Gastrocnemius medialis (tissue), 4 donors: ENCODE results near the gene PROC. TPM values are rescaled to one million over a fixed set of nuclear protein-coding genes. Genes with fewer than 3 reads are reported as not detected.

Experiments
- ATAC-seq, 2 donors: fragments of 150-250 bp; one replicate each; pipeline ENCODE4 v1.9.1; 2016
- DNase-seq, 2 donors: peaks; one replicate each; pipeline ENCODE4 v3.0.0-alpha.2; 2019
- H3K27ac ChIP-seq, 4 donors: fragments of 200-600 bp; sonication (generic); 1 replicate in 1 of 4; 2 replicates in 3 of 4; pipeline ENCODE4 v1.5.1; 2016 to 2018; ENCODE audit warnings: mild to moderate bottlenecking in 2 of 4, moderate library complexity in 1 of 4
- H3K27me3 ChIP-seq, 3 donors: fragments of 200-600 bp; sonication (generic) in 2 of 3; 1 replicate in 1 of 3; 2 replicates in 2 of 3; pipeline versions ENCODE4 v1.5.1 to v1.6.0; 2016 to 2019; ENCODE audit warnings: mild to moderate bottlenecking in 1 of 3, moderate library complexity in 1 of 3
- H3K36me3 ChIP-seq, 2 donors: fragments of 200-600 bp; sonication (generic) in 1 of 2; one replicate each; pipeline ENCODE4 v1.5.1; 2017 to 2018
- H3K4me1 ChIP-seq, 2 donors: fragments of 200-600 bp; sonication (generic) in 1 of 2; one replicate each; pipeline ENCODE4 v1.5.1; 2016 to 2017; ENCODE audit warnings: mild to moderate bottlenecking in 2 of 2
- H3K4me3 ChIP-seq, 4 donors: fragments of 200-600 bp; sonication (generic) in 3 of 4; 1 replicate in 1 of 4; 2 replicates in 3 of 4; pipeline ENCODE4 v1.5.1; 2016 to 2019; ENCODE audit warnings: mild to moderate bottlenecking in 2 of 4
- H3K9me3 ChIP-seq, 3 donors: fragments of 200-600 bp; sonication (generic) in 2 of 3; 1 replicate in 1 of 3; 2 replicates in 2 of 3; pipeline ENCODE4 v1.5.1; 2016 to 2019
- POLR2A ChIP-seq, 2 donors: fragments of 450-650 bp; IDR thresholded peaks; one replicate each; pipeline ENCODE4 v1.6.1; 2017; ENCODE audit warnings: antibody characterized with exemption in 2 of 2, mild to moderate bottlenecking in 2 of 2, moderate library complexity in 2 of 2
- in situ Hi-C, 4 donors: fragments of 200-750 bp; cut with MboI; loops; one replicate each; pipeline versions ENCODE4 v1.15.0 to v1.8.0; 2017; ENCODE audit warnings: low sequenced_read_pairs in 4 of 4
- intact Hi-C: fragments of 100-400 bp; cut with DNase I; formaldehyde crosslinking; loops from one replicate; pipeline ENCODE4 v1.15.1; 2023; ENCODE audit warnings: low total_unique reads
- total RNA-seq, 4 donors: library from RNA; depleted of rRNA; stranded (reverse); fragments of >200 nt; gene quantifications; one replicate each; pipeline versions ENCODE4 v1.1.0 to v1.2.3, GENCODE V29; 2016
- TF ChIP-seq, protein P1 (sequence below), 5 experiments: fragments of 450-650 bp in 3 of 5; fragments of 200-600 bp in 2 of 5; sonication (generic) in 2 of 5; IDR thresholded peaks in 4 of 5; conservative IDR thresholded peaks in 1 of 5; 1 replicate in 4 of 5; 2 replicates in 1 of 5; pipeline ENCODE4 v1.5.1; 2016 to 2019; ENCODE audit warnings: antibody characterized with exemption in 5 of 5, mild to moderate bottlenecking in 3 of 5, moderate library complexity in 3 of 5

The PROC gene
- total RNA-seq, 4 donors from 2014 or later = 0.29 to 0.58 TPM; not detected in 2

DNA sequence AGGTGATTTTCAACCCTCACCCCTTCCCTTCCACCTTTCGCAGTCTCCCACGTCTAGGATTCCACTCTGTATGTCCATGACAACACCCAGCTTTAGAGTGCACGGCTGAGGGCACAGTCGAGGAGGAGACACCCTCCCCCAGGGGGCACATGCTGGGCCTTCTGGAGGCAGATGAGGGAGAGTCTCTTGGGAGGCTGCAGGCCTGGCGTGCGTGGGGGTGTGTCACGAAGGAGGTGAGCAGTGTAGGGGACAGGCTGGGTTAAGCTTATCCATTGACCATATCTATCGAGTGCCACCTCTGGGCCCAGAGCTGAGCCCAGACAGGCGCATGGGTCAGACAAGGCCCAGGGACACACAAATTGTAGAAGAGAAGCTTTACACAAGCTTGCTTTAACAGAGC is 18.8 kb downstream of the PROC start:
- Histone ChIP-seq H3K9me3 (no peaks in the 10 kb centered on the region), H3K27me3 (no peaks in the 10 kb centered on the region), H3K4me3 (no peak overlapping the region), H3K36me3 (no peaks in the 10 kb centered on the region), H3K4me1 (no peaks in the 10 kb centered on the region), H3K27ac (no peak overlapping the region)
- TF ChIP-seq POLR2A (IDR thresholded peaks at IDR 0.05) = no peak
- TF ChIP-seq, protein P1, sequence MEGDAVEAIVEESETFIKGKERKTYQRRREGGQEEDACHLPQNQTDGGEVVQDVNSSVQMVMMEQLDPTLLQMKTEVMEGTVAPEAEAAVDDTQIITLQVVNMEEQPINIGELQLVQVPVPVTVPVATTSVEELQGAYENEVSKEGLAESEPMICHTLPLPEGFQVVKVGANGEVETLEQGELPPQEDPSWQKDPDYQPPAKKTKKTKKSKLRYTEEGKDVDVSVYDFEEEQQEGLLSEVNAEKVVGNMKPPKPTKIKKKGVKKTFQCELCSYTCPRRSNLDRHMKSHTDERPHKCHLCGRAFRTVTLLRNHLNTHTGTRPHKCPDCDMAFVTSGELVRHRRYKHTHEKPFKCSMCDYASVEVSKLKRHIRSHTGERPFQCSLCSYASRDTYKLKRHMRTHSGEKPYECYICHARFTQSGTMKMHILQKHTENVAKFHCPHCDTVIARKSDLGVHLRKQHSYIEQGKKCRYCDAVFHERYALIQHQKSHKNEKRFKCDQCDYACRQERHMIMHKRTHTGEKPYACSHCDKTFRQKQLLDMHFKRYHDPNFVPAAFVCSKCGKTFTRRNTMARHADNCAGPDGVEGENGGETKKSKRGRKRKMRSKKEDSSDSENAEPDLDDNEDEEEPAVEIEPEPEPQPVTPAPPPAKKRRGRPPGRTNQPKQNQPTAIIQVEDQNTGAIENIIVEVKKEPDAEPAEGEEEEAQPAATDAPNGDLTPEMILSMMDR (IDR thresholded peaks at IDR 0.05 in 4 of 5, conservative IDR thresholded peaks at IDR 0.05 in 1 of 5) = no peak
- in situ Hi-C loops (no loop called here), intact Hi-C loops (no loop called here)
- DNase-seq = no peak
- no peak for ATAC-seq

DNA sequence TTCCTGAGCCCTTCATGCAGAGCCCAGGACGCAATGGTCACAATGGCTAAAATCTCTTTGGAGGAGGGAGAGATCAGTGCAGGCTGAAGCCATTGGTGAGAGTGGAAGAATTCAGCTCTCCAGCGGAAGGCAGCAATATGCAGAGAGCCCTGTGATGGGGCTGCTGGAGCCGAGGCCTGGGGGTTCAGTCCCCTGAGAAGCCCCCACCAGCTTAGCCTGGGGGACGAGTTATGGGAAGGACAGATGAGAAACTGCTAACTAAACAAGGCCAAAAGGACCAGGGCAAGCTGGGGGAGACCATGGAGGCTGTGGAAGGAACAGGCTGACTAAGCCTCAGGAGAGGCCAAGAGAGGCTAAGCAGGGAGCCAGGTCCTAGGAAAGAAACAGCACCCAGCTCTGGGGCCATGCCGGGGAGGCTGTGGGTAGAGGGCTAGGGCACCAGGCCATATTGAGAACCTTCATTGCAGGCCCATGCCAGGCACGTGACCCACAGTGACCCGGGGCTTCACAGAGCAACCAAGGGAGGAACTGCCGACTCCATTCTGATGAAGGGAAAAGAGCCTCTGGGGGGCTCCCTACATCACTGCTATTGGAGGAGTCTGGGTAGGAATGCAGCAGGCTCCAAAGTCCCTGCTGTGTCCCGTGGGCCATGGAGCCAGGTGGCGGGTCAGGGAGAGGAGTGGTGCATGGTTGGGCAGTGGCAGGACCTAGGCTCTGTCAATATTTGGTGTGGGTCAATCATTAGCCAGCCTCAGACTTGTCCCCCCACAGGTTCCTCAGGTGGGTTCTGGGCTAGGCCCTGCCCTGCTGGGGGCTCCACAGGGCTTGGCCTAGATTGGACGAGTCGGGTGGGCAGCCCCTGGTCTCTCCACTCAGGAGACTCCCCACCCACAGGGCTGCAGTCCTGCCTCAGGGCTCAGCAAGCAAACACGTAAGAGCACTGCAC is 19.8 kb downstream of the PROC start:
- no peak for DNase-seq
- no peaks in the 10 kb centered on the region for H3K4me1 ChIP-seq
- no peak for TF ChIP-seq POLR2A (IDR thresholded peaks at IDR 0.05)
- TF ChIP-seq, protein P1 (IDR thresholded peaks at IDR 0.05 in 4 of 5, conservative IDR thresholded peaks at IDR 0.05 in 1 of 5) = no peak
- intact Hi-C loops (no loop called here), in situ Hi-C loops (no loop called here)
- H3K27ac ChIP-seq = no peak overlapping the region
- no peaks in the 10 kb centered on the region for H3K9me3 ChIP-seq
- no peaks in the 10 kb centered on the region for H3K36me3 ChIP-seq
- H3K4me3 ChIP-seq = no peak overlapping the region
- no peaks in the 10 kb centered on the region for H3K27me3 ChIP-seq
- no peak for ATAC-seq

DNA sequence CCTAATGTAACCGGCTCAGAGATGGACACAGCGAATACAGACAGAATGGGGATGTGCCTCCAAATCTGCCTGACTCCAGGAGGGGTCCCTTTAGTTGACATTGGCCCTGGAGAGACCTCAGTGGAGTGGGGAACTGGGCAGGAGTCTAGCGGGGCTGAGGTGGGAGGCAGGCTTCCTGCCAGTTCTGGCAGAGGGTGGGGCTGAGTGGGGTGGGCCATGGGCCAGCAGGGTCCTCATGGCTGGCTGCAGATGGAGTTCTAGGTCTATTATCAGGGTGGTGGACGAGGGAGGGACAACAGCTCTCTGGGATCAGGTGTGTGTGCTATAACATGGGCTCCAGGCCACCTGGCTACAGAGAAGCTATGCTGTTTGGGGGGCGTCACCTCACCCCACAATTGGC is 21.1 kb downstream of the PROC start:
- no peak for TF ChIP-seq POLR2A (IDR thresholded peaks at IDR 0.05)
- TF ChIP-seq, protein P1 (IDR thresholded peaks at IDR 0.05 in 4 of 5, conservative IDR thresholded peaks at IDR 0.05 in 1 of 5) = no peak
- Histone ChIP-seq H3K27ac (no peak overlapping the region), H3K27me3 (no peaks in the 10 kb centered on the region), H3K4me3 (no peak overlapping the region), H3K36me3 (no peaks in the 10 kb centered on the region), H3K4me1 (no peaks in the 10 kb centered on the region), H3K9me3 (no peaks in the 10 kb centered on the region)
- no peak for DNase-seq
- ATAC-seq = no peak
- in situ Hi-C loops = no loop called here
- intact Hi-C loops = no loop called here

DNA sequence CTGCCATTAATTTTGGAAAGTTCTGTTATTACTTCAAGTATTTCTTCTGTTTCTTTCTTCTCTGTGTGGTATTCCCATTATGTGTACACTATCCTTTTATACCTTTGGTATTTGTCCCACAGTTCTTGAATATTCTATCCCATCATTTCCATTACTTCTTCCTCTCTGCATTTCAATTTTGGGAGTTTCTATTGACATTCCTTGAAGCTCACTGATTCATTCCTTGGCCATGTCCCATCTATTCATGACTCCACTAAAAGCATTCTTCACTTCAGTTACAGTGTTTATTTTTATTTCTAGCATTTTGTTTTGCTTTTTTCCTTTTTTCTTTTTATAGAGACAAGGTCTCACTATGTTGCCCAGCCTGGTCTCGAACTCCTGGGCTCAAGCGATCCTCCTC is 30.3 kb downstream of the PROC start:
- Histone ChIP-seq H3K4me1 (no peaks in the 10 kb centered on the region), H3K9me3 (no peaks in the 10 kb centered on the region), H3K4me3 (no peak overlapping the region), H3K36me3 (no peaks in the 10 kb centered on the region), H3K27me3 (no peaks in the 10 kb centered on the region), H3K27ac (no peak overlapping the region)
- no peak for ATAC-seq
- TF ChIP-seq, protein P1 (IDR thresholded peaks at IDR 0.05 in 4 of 5, conservative IDR thresholded peaks at IDR 0.05 in 1 of 5) = no peak
- TF ChIP-seq POLR2A (IDR thresholded peaks at IDR 0.05) = no peak
- intact Hi-C loops = no loop called here
- DNase-seq = no peak
- in situ Hi-C loops = no loop called here
